Colon (tissue), 2 donors: Measurements from ENCODE around the gene PHACTR3.

ENCODE experiments used
- FAIRE-seq: peaks from 2 replicates; lab custom pipeline; 2012; peaks lifted over from hg19 to GRCh38; lab: Jason Lieb, UNC
- donor health status: control.
- donor health status: control.

PHACTR3 gene

DNA sequence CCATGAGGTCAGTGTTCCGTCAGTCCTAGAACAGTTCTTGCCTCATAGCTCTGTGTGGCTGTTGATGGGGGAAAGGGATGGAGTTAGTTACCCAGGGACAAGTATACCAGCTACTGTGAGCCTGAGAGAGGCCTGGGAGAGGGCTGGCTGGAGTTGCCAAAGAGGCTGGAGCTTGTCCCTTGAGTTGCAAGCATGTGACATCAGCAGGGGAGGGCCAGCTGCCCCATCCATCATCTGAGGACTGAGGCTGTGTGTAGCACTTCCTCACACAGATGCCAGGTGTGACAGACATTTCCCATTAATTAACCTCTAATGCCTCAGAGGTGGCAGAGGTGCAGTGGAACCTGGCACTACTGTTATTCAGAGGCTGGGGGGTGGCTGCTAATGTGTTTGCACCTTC lies 131.6 kb downstream of the PHACTR3 start:
- no peak for FAIRE-seq

DNA sequence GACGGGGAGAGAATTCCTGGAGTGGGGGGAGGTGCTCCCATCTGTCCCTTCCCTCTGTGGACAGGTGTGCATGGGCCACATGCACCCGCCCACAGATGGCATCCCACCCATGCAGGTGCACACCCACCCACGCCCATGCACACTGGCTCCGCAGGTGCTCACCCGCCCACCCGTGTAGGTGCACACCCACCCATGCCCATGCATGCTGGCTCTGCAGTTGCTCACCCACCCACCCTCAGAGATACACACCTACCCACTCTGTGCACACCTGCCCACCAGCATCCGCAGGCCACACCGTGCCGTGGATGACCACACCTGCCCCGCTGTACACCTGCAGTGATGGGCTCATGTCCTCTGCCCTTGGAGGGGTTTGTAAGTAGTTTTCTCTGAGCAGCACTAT lies 132.0 kb downstream of the PHACTR3 start:
- no peak for FAIRE-seq

DNA sequence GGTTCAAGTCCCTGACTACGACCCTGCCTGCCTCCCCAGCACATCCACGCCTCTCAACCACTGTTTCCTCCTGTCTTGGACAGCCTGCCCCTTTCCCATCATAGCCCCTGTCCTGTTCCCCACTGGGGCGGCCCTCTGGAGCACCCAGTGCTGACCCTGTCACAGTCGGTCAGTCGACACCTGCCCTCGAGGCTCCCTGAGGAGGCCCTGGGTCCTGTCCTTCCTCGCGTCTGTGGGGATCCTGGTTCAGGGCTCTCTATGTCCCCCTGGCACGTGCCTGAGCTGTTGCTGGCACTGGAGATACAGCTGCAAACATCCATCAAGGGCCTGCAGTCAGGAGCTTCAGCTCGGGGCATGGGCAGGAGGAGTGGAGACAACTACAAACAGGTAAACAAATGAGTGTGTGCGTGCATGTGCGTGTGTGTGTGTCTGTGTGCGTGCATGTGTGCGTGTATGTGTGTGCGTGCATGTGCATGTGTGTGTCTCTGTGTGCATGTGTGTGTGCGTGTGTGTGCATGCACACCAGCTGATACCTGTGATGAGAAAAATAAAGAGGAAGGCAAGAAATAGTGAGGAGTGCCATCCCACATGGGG lies 132.8 kb downstream of the PHACTR3 start:
- no peak for FAIRE-seq

DNA sequence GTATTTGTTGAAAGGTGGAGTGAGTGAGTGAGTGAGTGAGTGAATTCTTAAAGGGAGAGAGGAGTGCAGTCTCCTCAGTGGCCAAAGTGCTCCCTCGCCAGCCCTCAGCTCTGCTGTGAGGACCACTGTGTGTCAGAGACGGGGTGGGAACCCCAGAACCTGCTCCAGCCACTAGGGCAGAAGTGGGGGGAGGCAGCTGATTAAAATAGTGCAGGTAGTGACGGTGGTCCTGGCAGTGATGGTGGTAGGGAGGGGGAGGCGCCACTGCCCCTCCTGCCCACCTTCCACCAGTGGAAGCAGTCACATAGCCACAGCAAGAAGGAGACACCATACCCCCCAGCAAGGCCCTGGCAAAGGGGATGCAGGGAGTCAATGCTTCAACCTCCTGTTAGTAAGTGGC lies 133.5 kb downstream of the PHACTR3 start:
- FAIRE-seq = no peak

DNA sequence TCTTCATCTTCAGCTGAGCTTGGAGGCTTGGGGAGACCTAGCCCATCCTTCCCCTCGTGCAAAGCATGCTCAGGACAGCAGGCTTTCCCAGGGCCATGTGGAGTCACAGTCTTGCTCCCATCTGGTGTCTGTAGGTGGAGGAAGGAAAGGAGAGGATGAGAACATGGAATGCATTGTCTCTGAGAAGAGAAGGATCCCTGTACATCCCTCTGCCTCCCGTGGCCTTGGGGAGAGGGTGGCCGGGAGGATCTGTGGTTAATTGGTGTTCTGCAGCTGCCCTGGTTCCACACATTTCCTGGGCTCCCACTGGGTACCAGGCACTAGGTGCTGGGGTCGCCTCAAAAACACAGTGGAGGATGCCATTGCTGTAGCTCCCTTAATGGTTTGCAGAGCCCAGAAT lies 134.5 kb downstream of the PHACTR3 start:
- no peak for FAIRE-seq

DNA sequence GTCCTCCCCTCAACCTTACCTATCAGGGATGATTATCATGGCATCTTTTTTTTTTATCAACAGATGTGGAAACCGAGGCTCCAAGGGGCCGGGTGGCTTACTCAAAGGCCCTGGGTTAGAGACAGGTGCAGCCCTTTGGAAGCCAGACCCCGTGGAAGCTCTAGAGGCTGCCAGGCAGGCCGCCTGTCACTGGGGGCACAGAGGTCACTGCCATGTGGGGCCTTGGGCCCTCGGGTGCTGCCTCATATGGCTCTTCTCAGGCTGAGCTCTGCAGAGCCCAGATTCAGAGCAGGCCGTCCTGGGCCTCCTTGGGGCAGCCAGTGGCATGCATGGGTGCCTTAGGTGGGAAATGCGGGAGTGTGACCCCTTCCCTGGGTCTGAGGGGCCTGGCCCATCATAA lies 136.3 kb downstream of the PHACTR3 start:
- FAIRE-seq = no peak

DNA sequence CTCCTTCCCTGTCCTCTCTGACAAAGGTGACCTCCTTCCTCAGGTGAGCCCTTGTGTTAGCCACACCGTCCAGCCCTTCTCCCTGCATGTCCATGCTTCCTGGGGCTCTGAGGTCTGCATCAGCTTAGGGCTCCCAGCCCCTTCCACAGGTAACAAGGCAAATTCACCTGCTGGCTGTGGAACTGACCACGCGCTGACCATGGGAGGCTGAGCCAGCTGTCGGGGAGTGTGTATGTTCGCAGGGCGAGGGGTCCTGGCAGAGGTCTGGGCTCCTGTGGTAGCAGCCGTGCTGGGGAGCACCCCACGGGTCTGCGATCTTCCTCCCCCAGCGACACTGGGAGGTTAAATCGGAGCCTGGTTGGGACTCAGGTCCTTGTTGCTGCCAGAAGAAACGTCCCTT lies 136.7 kb downstream of the PHACTR3 start:
- no peak for FAIRE-seq

DNA sequence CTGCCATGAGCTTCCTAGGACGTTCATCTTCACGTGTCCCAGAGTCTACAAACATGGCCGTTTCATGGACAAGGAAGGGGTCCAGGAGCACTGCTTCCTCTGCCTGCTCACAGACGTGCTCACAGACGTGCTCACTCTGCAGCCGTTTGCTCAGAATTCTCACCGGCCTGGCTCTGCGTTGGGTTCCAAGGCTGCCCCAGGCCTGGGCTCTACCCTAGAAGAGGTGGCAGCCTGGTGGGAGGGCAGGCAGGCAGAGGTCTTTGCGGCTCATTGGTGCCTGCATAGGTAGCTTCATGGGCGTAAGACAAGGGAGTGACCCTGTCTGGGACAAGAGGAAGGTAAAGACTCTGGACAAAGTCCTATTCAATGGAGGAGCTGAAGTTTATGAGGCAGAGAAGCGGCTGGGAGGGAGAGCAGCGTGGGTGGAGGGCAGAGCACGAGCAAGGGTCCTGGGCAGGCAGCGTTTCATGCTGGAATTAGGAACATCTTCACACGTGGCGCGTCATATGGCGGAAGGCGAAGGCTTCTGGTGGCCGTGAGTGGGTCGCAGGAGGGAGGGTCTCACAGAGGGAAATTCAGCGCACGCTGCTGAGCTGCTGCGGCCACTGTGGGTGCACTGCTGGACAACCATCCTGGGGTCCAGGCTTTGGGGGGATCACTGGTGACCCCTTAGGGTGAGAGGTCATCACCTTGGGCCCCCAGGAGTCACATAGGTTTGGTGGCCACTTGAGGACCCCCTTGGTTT lies 138.2 kb downstream of the PHACTR3 start:
- FAIRE-seq = no peak

DNA sequence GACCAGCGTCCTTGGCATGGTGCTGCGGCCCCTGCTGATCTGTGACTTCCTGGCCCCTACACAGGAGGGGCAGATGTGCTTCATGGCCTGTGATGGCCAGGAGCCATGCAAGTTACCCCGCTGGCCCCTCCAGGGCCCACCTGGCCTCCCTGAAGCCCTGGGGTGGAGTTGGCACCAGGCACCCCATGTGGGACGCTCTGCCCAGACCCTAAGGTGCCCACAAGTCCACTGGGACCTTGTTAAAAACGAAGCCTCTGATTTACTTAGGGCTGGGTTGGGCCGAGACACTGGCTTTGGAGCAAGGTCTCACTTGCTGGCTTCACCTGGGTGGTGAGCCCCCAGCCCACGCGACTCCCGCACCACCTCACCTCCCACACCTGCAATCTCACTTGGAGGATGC lies 139.0 kb downstream of the PHACTR3 start:
- no peak for FAIRE-seq

DNA sequence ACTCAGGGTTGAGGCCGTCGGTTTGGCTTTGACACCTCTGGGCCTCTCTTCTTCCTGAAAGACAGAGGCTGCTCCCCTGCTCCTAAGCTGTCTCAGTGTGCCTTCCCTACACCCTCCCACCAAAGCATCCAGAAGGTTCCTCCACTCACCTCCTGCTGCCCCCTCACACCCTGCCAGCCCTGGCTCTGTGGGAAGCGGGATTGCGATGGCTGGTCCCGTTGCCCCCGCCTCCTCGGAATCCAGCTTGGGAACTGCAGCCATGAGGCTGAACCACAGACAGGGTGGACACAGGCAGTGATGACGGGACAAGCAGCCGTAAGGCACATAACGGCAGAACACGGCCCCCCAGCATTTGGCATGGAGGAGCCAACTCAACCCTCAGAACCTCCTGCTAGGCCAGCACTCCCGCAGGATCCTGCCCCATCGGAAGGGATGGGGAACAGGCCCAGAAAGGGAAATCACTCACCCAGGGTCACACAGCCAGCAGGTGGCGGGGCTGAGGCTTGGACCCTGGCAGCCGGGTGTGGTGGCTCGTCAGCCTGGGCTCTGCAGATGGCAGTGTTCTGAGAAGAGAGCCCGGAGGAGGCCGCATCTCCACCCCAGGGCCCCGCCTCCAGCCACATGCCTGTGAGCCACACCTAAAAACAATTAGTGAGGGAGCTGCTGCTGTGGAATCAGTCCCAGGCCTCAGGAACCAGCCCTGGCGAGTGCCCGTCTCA lies 139.6 kb downstream of the PHACTR3 start:
- no peak for FAIRE-seq

DNA sequence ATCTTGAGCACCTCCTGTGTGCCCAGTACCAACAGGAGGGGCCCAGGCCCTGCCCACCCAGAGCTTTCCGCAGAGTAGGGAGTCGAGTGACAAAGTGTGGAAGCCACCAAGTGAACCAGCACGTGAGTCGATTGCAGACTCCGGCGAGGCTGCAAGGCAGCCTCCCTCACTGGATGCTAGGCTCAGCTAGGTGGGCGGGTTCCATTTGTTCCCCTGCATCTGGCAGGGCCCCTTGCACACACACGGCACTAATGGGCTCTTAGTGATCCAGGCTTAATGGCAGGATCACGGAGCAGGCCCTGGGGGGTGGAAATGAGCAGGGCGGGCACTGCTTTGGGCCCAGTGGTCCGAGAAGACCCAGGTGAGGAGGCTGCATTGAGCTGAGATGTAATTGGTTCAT lies 140.4 kb downstream of the PHACTR3 start:
- FAIRE-seq = no peak

DNA sequence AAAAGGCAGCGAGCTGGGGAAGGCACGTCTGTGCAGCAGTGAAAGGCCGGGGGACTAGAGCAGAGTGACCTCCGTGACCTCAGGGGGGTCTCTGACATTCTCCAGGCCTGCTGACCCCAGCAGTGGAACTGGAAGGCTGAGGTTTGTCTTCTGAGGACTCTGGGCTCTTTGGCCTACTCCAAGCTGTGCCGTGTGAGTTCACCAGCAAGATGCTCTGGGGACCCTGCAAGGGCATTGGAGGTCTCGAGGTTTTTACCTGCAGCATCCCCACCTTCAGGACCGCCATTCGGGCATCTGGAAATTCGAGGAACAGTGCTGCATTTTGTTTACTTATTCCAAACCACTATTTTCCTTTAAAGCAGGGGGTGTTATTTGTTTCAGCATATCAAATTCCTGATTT lies 140.9 kb downstream of the PHACTR3 start:
- no peak for FAIRE-seq

DNA sequence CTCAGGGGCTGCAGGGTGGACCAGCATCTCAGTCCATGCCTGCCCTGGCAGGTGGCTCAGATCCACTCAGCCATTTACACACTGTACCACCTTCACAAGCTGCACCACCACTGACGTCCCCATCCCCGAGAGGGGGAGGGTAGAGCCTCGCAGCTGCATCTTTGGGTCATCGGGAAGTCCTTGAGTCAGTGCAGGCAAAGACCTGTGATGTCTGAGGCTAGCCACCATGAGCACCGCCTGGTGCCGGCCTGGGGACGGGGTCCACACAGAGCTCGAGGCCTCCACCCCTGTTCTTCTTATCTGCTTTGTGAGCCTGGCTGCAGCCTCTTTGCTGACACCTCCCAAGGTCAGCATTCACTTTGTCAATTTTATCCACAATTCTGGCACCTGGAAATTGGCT lies 141.4 kb downstream of the PHACTR3 start:
- no peak for FAIRE-seq

DNA sequence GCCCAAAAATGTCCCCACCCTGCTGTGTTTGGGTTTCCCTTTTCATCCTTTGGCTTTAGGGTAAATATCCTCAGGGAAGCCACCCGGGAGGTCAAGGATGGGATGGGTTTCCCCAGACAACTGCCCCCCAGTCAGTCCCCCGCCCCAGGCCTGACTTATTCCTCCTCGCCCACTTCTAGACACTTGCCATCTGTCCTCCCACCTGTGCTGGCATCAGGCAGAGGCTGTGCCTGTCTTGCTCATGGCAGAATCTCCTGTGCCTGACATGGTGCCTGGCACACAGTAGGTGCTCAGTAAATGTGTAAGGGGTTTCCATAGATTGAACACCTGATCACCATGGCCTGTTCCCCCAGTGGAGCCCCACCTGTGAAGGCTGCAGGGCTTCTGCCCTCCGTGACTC lies 141.8 kb downstream of the PHACTR3 start:
- FAIRE-seq = no peak

DNA sequence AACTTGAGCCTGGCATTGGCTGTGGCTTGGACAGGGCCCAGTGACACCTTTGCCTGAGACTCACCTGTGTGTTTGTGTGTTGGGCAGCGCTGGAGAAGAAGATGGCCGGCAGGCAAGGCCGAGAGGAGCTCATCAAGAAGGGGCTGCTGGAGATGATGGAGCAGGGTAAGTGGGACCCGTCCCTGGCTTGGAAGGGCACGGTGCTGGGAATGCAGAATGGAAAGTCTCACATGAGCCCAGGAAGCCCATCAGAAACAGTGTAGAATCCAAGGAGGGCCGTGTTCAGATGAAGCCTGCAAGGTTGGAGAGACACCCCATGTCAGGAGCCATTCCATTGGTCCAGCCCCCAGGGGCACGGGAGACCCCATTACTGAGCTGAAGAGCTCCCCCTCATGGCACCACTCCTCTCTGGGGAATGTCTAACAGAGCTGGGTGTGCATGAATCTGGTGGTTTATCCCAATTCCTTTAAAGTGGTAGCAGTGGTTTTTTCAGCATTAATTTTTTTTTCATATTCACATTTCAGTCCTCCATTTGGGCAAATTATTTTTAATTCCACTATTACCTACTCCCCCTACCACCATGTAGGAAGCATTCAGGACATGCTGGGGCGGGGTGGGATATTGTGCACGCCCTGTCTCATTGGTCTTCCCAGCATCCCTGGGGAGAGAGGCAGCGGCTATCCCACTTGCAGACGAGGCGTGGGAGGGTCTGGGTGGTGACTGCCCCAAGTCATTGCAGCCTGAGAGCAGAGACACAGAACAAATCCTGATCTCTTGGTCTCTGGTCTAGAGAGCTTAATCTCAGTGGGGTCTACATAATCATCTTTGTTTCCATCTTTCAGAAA lies 143.6 kb downstream of the PHACTR3 start:
- no peak for FAIRE-seq

DNA sequence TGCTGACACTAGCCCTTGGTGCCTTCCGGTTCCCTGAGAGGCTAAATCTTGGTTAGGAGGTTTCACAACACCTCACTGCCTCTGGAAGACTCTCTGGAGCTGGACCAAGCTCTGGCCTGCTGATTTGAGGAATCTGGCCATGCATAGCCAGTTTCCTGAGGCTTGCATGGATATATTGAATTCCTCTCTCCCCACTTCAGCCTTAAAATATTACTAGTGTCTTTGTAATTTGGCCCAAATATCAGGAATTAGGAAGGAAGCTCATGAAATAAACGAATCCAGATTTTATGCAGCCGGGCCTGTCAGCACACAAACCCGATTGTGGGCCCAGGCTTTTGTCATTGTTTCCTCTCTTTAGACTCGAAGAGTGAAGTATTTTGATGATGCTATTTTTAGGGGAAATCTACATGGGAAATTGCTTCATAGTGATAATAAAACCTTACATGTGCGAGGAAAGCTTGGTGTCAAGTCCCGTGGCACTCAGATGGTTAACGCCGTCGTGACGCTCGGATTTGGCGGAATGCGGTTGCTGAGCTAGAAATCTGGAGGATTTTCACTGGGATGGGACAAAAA lies 144.4 kb downstream of the PHACTR3 start:
- FAIRE-seq = no peak

DNA sequence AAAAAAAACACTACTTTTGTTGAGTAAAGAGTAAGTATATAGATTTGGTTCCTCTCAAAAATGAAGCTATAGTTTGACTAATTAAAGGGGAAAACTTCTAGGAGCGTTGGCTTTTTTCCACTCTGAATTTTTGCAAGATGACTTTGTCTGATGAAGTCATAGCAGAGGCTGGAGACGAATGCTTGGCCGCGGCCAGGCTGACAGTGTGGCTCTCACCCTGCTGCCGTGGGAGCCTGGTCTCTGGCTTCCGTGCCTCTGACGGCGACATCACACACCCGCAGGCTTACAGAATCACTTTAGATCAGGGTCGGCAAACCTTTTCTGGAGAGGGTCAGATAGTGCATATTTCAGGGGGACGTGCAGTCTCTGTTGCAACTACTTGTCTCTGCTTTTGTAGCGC lies 145.0 kb downstream of the PHACTR3 start:
- FAIRE-seq = no peak

DNA sequence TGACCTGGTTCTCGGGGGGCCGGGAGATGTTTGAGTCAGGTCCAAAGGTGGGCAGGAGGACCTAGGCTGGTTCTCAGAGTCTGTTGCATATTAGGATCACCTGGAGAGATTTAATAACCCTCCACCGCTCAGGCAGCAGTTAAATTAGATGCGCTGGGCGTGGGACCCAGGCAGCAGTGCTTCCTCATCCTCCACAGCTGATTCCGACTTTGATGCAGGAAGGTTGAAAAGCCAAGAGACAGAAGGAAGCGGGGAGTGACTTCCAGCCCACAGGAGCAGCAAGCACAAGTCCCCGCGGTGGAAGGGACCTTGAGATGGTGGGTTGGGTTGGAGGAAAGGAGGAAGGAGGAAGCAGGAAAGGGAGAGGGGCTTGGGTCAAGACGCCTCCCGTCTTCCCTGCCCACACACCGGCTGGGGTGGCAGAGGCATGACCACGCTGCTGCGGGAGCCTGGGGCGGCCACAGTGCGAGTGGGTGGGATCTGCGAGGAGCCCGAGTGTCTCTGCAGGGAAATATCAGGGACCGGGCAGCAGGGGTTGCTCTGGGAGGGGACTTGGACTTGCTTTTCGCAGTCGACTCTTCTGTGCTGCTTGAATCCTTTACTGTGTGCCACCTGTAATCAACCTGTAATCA lies 146.0 kb downstream of the PHACTR3 start:
- no peak for FAIRE-seq

DNA sequence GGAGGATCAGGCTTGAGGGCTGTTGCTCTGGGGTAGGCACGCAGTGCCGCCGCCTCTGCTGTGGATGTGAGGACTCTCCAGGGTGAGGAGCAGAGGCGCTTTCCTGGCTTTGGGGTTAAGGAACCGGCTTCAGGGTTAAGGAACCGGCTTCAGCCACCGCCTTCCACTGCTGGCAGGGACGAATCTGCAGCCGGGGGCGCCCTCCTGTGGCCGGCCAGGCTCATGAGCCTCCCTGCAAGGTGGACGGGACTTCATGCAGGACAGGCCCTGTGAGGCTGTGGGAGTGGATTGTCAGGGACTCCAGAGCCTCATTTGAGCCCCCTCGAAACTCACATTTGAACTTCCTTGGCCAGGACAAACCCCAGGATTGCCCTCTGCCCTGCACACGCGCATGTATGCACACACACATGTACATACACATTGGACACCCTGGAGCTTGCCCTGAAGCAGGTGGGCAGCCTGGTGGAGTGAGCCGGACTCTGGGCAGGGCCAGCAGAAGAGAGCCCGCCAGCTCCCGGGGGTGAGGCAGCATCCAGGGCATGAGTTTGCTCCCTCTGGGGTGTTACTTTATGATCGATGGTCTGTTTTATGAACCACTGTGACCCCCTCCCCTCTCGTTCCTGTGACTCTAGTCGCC lies 146.9 kb downstream of the PHACTR3 start:
- FAIRE-seq = no peak

DNA sequence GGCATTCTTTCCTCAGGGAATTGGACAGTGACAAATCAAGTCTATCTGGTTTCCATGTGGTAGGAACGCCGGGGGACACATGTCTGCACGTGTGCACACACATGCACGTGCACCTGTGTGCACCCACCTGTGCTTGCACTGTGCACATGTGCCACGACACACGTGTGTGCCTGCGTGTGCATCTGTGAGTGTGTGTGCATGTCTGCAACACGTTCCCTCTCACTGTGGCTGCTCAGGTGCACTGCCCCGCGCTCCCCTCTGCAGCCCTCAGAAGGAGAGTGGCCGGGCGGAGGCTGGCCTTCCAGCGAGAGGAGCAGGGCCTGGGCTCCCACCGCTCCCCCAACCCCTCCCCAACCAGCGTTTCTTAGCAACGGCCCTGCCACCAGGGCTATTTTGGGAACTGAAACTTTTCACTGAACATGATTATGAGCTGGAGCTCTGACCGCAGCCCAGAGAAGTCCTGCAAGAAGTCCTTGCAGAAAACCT lies 147.8 kb downstream of the PHACTR3 start:
- FAIRE-seq = no peak
